Mesothelial cell of epicardium (in vitro differentiated cells): ENCODE measurements around the gene CFAP251. TPM values are rescaled to one million over a fixed set of nuclear protein-coding genes. Genes with fewer than 3 reads are reported as not detected.

Experiments
- DNase-seq, 2 experiments: peaks; one replicate each; pipeline ENCODE4 v3.0.0; 2021; ENCODE audit warnings: low spot score in 2 of 2; ENCODE audit not compliant: unreplicated experiment in 2 of 2
- H3K27ac Mint-ChIP-seq: 2 replicates; pipeline ENCODE4 v1.8.0; 2021; ENCODE audit warnings: mixed read lengths
- H3K27me3 Mint-ChIP-seq: 2 replicates; pipeline ENCODE4 v1.8.0; 2021; ENCODE audit warnings: low read depth, mixed read lengths
- H3K36me3 Mint-ChIP-seq: 2 replicates; pipeline ENCODE4 v1.8.0; 2021; ENCODE audit warnings: mixed read lengths
- H3K4me1 Mint-ChIP-seq: 2 replicates; pipeline ENCODE4 v1.8.0; 2021; ENCODE audit warnings: mixed read lengths
- H3K4me3 Mint-ChIP-seq: 2 replicates; pipeline ENCODE4 v1.8.0; 2021; ENCODE audit warnings: mild to moderate bottlenecking, moderate library complexity, mixed read lengths
- H3K9me3 Mint-ChIP-seq: 2 replicates; pipeline ENCODE4 v1.8.0; 2021; ENCODE audit warnings: mixed read lengths
- total RNA-seq: library from RNA; stranded (reverse); gene quantifications from 3 replicates; pipeline ENCODE4 v1.2.1, GENCODE V29; 2021
- TF ChIP-seq, protein P1 (sequence below): fragments of 200-600 bp; sonication (generic); IDR thresholded peaks from one replicate; pipeline ENCODE4 v1.5.0; 2021; ENCODE audit warnings: antibody characterized with exemption; ENCODE audit not compliant: unreplicated experiment

Gene CFAP251
- total RNA-seq, 1 donor from 2014 or later, result 6.9 TPM

DNA sequence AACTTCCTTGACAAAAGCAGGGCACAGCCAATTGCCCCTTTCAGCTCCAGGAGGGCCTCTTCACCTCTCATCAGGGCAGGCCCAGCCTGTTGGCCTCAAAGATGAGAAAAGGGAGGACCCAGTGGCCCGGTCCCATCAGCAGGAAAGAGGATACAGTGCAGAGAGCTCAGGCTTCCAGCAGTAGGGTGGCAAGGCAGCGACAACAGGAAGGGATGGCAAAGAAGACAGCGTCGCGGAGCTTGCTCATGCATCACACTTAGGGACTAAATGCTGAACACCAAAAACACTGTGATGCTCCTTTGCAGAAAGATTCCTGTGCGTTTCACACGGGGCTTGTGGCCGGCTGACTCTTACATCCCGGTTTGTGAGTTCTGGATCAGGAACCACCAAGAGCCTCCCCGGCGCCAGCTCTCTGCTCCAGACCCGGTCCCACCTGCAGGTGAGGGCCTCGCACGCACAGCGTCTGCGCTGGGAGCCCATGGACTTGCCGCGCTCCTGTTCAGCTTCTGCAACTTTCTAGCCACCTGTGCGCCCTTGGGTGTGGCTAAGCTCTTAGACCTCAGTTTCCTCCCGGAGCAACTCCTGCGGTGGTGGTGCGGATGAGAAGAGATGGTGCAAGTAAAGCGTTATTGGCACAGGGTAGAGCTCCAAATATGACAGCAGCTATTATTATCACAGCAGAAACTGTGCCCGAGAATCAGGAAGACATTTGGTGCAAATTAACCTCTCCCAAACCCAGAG lies 88.0 kb downstream of the CFAP251 start:
- TF ChIP-seq, protein P1, sequence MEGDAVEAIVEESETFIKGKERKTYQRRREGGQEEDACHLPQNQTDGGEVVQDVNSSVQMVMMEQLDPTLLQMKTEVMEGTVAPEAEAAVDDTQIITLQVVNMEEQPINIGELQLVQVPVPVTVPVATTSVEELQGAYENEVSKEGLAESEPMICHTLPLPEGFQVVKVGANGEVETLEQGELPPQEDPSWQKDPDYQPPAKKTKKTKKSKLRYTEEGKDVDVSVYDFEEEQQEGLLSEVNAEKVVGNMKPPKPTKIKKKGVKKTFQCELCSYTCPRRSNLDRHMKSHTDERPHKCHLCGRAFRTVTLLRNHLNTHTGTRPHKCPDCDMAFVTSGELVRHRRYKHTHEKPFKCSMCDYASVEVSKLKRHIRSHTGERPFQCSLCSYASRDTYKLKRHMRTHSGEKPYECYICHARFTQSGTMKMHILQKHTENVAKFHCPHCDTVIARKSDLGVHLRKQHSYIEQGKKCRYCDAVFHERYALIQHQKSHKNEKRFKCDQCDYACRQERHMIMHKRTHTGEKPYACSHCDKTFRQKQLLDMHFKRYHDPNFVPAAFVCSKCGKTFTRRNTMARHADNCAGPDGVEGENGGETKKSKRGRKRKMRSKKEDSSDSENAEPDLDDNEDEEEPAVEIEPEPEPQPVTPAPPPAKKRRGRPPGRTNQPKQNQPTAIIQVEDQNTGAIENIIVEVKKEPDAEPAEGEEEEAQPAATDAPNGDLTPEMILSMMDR, result no peak
- no peak for DNase-seq
- Mint-ChIP-seq H3K4me1 (peaks cover 4% of the 10 kb centered on the region), H3K4me3 (no peak overlapping the region), H3K27me3 (no peaks in the 10 kb centered on the region), H3K36me3 (no peaks in the 10 kb centered on the region), H3K9me3 (no peaks in the 10 kb centered on the region), H3K27ac (no peak overlapping the region)

DNA sequence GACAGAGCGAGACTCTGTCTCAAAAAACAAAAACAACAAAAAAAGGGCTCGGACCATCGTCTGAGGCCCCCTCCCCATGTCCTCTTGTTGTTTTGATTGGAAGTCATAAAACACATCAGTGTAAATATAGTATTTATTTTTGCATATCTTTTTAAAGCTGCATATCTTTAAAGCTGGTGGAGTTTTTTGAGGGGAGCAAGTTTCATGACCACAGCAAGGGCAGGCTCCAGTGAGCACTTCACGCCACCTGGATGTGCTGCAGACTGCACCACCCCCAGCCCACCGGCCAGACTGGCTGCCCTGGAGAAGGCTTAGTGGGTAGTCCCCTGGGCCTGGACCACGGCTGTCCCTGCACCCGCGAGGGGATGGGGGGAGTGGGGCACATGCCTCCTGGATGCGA lies 91.3 kb downstream of the CFAP251 start:
- DNase-seq, result no peak
- Mint-ChIP-seq H3K27me3 (no peaks in the 10 kb centered on the region), H3K9me3 (peaks cover 7% of the 10 kb centered on the region), H3K4me1 (no peaks in the 10 kb centered on the region), H3K27ac (no peak overlapping the region), H3K4me3 (no peak overlapping the region), H3K36me3 (peaks cover 2% of the 10 kb centered on the region)
- TF ChIP-seq, protein P1, result no peak

DNA sequence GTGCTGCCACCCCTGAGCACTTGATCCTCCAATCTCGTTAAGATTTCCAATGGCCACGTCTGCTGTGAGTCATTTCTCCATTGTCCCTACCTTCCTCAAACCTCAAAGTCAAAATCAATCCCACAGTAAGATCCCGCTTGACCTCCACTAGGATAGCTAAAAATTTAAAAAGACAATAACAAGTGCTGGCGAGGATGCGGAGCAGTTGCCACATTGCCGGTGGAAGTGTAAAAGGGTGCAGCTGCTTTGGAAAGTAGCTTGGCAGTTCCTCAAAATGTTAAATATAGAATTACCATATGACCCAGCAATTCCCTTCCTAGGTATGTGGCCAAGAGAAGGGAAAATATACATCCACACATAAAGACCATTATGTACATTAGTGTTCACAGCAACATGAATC lies 93.8 kb downstream of the CFAP251 start:
- H3K27me3 Mint-ChIP-seq, result no peaks in the 10 kb centered on the region
- H3K36me3 Mint-ChIP-seq, result peaks cover 2% of the 10 kb centered on the region

DNA sequence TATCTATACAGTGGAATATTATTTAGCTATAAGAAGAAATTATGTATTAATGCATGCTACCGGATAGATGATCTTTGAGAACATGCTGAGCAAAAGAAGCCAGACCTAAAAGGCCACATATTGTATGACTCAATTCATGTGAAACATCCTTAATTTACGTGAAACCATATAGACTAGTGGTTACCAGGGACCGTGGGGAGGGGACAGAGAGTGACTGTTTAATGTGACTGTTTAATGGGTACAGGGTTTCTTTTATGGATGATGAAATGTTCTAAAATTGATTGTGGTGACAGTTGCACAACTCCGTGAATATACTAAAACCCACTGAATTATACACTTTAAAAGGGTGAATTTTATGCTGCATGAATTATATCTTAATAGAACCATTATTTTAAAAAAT lies 94.7 kb downstream of the CFAP251 start:
- Mint-ChIP-seq H3K9me3 (peaks cover 8% of the 10 kb centered on the region), H3K36me3 (peaks cover 2% of the 10 kb centered on the region), H3K4me1 (no peaks in the 10 kb centered on the region)

More for the DNA sequence above, 93.8 kb downstream of the CFAP251 start:
- Mint-ChIP-seq H3K4me3 (no peak overlapping the region), H3K27ac (no peak overlapping the region), H3K4me1 (no peaks in the 10 kb centered on the region), H3K9me3 (peaks cover 7% of the 10 kb centered on the region)
- DNase-seq, result no peak
- TF ChIP-seq, protein P1, result no peak

DNA sequence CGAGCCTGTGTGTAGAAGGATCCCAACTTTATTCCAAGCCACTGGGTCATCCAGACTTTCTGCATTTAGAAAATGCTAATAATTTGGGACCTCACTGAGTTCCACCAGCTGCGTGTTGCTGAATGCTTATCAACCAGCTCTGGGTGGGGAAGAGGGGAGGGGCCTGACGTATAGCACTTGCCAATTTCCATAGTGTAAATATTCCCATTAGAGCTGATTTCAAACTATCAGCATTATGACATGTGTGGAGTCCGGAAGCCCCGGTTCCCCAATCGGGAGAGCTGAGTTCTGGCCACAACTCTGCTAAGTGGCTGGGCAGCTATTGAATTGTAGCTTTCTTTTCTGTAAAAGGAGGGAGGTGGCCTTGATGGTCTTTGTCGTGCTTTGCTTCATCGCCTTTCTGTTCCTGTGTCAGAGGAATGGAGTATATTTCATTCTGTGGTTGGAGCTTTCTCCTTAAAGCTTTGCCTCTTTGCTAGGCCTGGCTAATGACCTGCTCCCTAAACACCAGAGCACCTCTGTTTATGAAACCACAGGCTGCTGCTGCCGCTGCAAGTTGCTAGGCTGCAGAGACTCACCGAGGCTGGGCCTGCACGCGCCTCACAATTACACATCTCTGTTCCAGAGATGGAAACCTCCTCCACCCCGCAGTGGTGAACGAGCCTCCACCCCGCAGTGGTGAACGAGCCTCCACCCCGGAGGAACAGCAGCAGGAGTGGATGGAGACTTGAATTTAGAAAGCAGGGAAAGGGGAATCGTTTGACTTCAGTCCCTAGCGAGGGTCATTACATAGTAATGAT lies 95.6 kb downstream of the CFAP251 start:
- DNase-seq, result no peak
- peaks cover 2% of the 10 kb centered on the region for H3K36me3 Mint-ChIP-seq
- peaks cover 13% of the 10 kb centered on the region for H3K9me3 Mint-ChIP-seq
- TF ChIP-seq, protein P1, result no peak
- H3K4me1 Mint-ChIP-seq, result no peaks in the 10 kb centered on the region
- H3K27me3 Mint-ChIP-seq, result no peaks in the 10 kb centered on the region
- H3K4me3 Mint-ChIP-seq, result no peak overlapping the region
- no peak overlapping the region for H3K27ac Mint-ChIP-seq

More for the DNA sequence above, 94.7 kb downstream of the CFAP251 start:
- no peak for DNase-seq
- no peak overlapping the region for H3K4me3 Mint-ChIP-seq
- TF ChIP-seq, protein P1, result no peak
- H3K27ac Mint-ChIP-seq, result no peak overlapping the region
- H3K27me3 Mint-ChIP-seq, result no peaks in the 10 kb centered on the region
